H9 (cell line): ENCODE measurements around the gene TMEM129. TPM values are rescaled to one million over a fixed set of nuclear protein-coding genes. Genes with fewer than 3 reads are reported as not detected.

Experiments
- DNase-seq: peaks from one replicate; pipeline ENCODE4 v3.0.0-alpha.2; 2017
- H2AFZ ChIP-seq: one replicate; pipeline ENCODE4 v1.6.1; 2013; ENCODE audit warnings: mild to moderate bottlenecking, low read length, control low read depth, moderate library complexity
- H2AK5ac ChIP-seq: 2 replicates; pipeline ENCODE4 v1.6.1; 2013; ENCODE audit warnings: low read length, control low read depth, mixed read lengths; ENCODE audit not compliant: insufficient read length
- H2BK120ac ChIP-seq: one replicate; pipeline ENCODE4 v1.6.1; 2013; ENCODE audit warnings: low read depth, mild to moderate bottlenecking, low read length, control low read depth, inconsistent platforms; ENCODE audit not compliant: poor library complexity, severe bottlenecking
- H2BK12ac ChIP-seq: 2 replicates; pipeline ENCODE4 v1.6.1; 2013; ENCODE audit warnings: low read length, control low read depth, mixed read lengths, low read depth; ENCODE audit not compliant: insufficient read length
- H2BK15ac ChIP-seq: 2 replicates; pipeline ENCODE4 v1.6.1; 2013; ENCODE audit warnings: low read depth, low read length, control low read depth
- H2BK20ac ChIP-seq: one replicate; pipeline ENCODE4 v1.6.1; 2013; ENCODE audit warnings: low read depth, mild to moderate bottlenecking, low read length, control low read depth, inconsistent platforms; ENCODE audit not compliant: poor library complexity, severe bottlenecking
- H2BK5ac ChIP-seq: 2 replicates; pipeline ENCODE4 v1.6.1; 2013; ENCODE audit warnings: low read length, control low read depth, mixed read lengths; ENCODE audit not compliant: insufficient read length
- H3K14ac ChIP-seq: 2 replicates; pipeline ENCODE4 v1.6.1; 2013; ENCODE audit warnings: low read length, control low read depth; ENCODE audit not compliant: insufficient read depth
- H3K18ac ChIP-seq: 2 replicates; pipeline ENCODE4 v1.6.1; 2013; ENCODE audit warnings: low read depth, mild to moderate bottlenecking, mixed read lengths, low read length, control low read depth; ENCODE audit not compliant: insufficient read length
- H3K23ac ChIP-seq: 2 replicates; pipeline ENCODE4 v1.6.1; 2013; ENCODE audit warnings: low read length, control low read depth, mixed read lengths, low read depth; ENCODE audit not compliant: insufficient read length
- H3K23me2 ChIP-seq: 2 replicates; pipeline ENCODE4 v1.6.1; 2013; ENCODE audit warnings: low read depth, mild to moderate bottlenecking, mixed read lengths, low read length, control low read depth; ENCODE audit not compliant: insufficient read length, poor library complexity, severe bottlenecking
- H3K27ac ChIP-seq: 2 replicates; pipeline ENCODE4 v1.5.1; 2013; ENCODE audit warnings: low read length, control low read depth, mixed read lengths, low read depth; ENCODE audit not compliant: insufficient read length
- H3K27me3 ChIP-seq: 2 replicates; pipeline ENCODE4 v1.6.1; 2013; ENCODE audit warnings: low read length, control low read depth, inconsistent platforms; ENCODE audit not compliant: insufficient read depth
- H3K4ac ChIP-seq: 2 replicates; pipeline ENCODE4 v1.6.1; 2013; ENCODE audit warnings: low read depth, mild to moderate bottlenecking, control low read depth, inconsistent platforms, low read length, moderate library complexity
- H3K4me1 ChIP-seq: 2 replicates; pipeline ENCODE4 v1.6.1; 2013; ENCODE audit warnings: low read length, control low read depth, inconsistent platforms; ENCODE audit not compliant: insufficient read depth
- H3K4me2 ChIP-seq: 2 replicates; pipeline ENCODE4 v1.6.1; 2013; ENCODE audit warnings: low read length, control low read depth, mixed read lengths; ENCODE audit not compliant: insufficient read length, insufficient read depth
- H3K56ac ChIP-seq: 2 replicates; pipeline ENCODE4 v1.6.1; 2013; ENCODE audit warnings: low read depth, mild to moderate bottlenecking, mixed read lengths, low read length, control low read depth; ENCODE audit not compliant: insufficient read length
- H3K79me1 ChIP-seq: 2 replicates; pipeline ENCODE4 v1.6.1; 2013; ENCODE audit warnings: low read depth, mild to moderate bottlenecking, moderate library complexity, low read length, control low read depth, inconsistent platforms; ENCODE audit not compliant: insufficient read depth, poor library complexity, severe bottlenecking
- H3K79me2 ChIP-seq: 2 replicates; pipeline ENCODE4 v1.6.1; 2013; ENCODE audit warnings: low read length, control low read depth, inconsistent platforms; ENCODE audit not compliant: insufficient read depth
- H3K9ac ChIP-seq: 2 replicates; pipeline ENCODE4 v1.6.1; 2013; ENCODE audit warnings: low read length, control low read depth, mixed read lengths; ENCODE audit not compliant: insufficient read length; ENCODE audit errors: extremely low read depth
- H3K9me3 ChIP-seq: one replicate; pipeline ENCODE4 v1.6.1; 2013; ENCODE audit warnings: low read depth, low read length, inconsistent platforms; ENCODE audit not compliant: control insufficient read depth
- H3T11ph ChIP-seq: one replicate; pipeline ENCODE4 v1.6.1; 2013; ENCODE audit warnings: mild to moderate bottlenecking, low read length, control low read depth, inconsistent platforms
- H4K20me1 ChIP-seq: one replicate; pipeline ENCODE4 v1.6.1; 2013; ENCODE audit not compliant: control insufficient read depth, insufficient read length, insufficient read depth
- H4K5ac ChIP-seq: 2 replicates; pipeline ENCODE4 v1.6.1; 2013; ENCODE audit warnings: low read depth, mild to moderate bottlenecking, mixed read lengths, low read length, control low read depth; ENCODE audit not compliant: insufficient read length
- H4K8ac ChIP-seq: replicated peaks from 2 replicates; pipeline ENCODE4 v1.6.1; 2013; ENCODE audit warnings: low read length, control low read depth, mixed read lengths, low read depth; ENCODE audit not compliant: insufficient read length
- H4K91ac ChIP-seq: 2 replicates; pipeline ENCODE4 v1.6.1; 2013; ENCODE audit warnings: low read depth, mild to moderate bottlenecking, moderate library complexity, mixed read lengths, low read length, control low read depth; ENCODE audit not compliant: insufficient read length
- H3K27ac Mint-ChIP-seq, 3 experiments: 2 replicates in 2 of 3; 3 replicates in 1 of 3; pipeline ENCODE4 v1.8.0; 2020 to 2021; ENCODE audit warnings: mixed read lengths in 3 of 3, mild to moderate bottlenecking in 1 of 3, moderate library complexity in 1 of 3
- H3K27me3 Mint-ChIP-seq: 2 replicates; pipeline ENCODE4 v1.8.0; 2021; ENCODE audit warnings: low read depth, mild to moderate bottlenecking, moderate library complexity, mixed read lengths
- H3K36me3 Mint-ChIP-seq, 3 experiments: 2 replicates in 2 of 3; 3 replicates in 1 of 3; pipeline ENCODE4 v1.8.0; 2020 to 2021; ENCODE audit warnings: low read depth in 3 of 3, mixed read lengths in 3 of 3; ENCODE audit not compliant: insufficient read depth in 1 of 3
- H3K4me1 Mint-ChIP-seq, 2 experiments: 2 replicates each; pipeline ENCODE4 v1.8.0; 2020; ENCODE audit warnings: mixed read lengths in 2 of 2
- H3K4me3 Mint-ChIP-seq, 2 experiments: 2 replicates in 1 of 2; 3 replicates in 1 of 2; pipeline ENCODE4 v1.8.0; 2020 to 2021; ENCODE audit warnings: mild to moderate bottlenecking in 2 of 2, mixed read lengths in 2 of 2, moderate library complexity in 1 of 2
- H3K9me3 Mint-ChIP-seq, 2 experiments: 2 replicates in 1 of 2; 3 replicates in 1 of 2; pipeline ENCODE4 v1.8.0; 2020; ENCODE audit warnings: mild to moderate bottlenecking in 2 of 2, mixed read lengths in 2 of 2, moderate library complexity in 1 of 2
- CTCF ChIP-seq: fragments of 200-600 bp; sonication (generic); conservative IDR thresholded peaks from 3 replicates; pipeline ENCODE4 v1.8.0; 2021; ENCODE audit warnings: antibody characterized with exemption, mild to moderate bottlenecking
- WGBS: extraction: QIAGEN DNeasy Blood & Tissue Kit; methylation state at CpG from one replicate; pipeline ENCODE4 v1.1.7; 2013; ENCODE audit warnings: missing lambda C conversion rate, low lambda C conversion rate, mixed read lengths; ENCODE audit not compliant: insufficient read length; ENCODE audit errors: extremely low coverage; 5-methylcytosine and 5-hydroxymethylcytosine counted together
- total RNA-seq: library from RNA; stranded (reverse); gene quantifications from 2 replicates; pipeline ENCODE4 v1.2.1, GENCODE V29; 2021

TMEM129 gene
- total RNA-seq, 1 experiment from 2014 or later, result 27.3 TPM

GRCh38 chr4:1675136-1675801 lies 45.9 kb downstream of the TMEM129 start:
- no peak overlapping the region for H3K23ac ChIP-seq
- no peak overlapping the region for H2BK15ac ChIP-seq
- Mint-ChIP-seq H3K9me3 (no peaks in the 10 kb centered on the region; a peak in 1 of 5 replicates), H3K4me3 (no peak overlapping the region), H3K4me1 (peaks cover 0 to 10% of the 10 kb centered on the region in 2 experiments; a peak in 3 of 4 replicates), H3K27me3 (peaks cover 5% of the 10 kb centered on the region), H3K27ac (peak overlapping the region; percentile 14 to 83 (median 49); a peak in 4 of 7 replicates), H3K36me3 (0 out of 7 replicates have a peak, but pooled peaks cover 0 to 2% (median 0%) of the 10 kb centered on the region in 3 experiments)
- no peaks in the 10 kb centered on the region for H3K9me3 ChIP-seq
- no peak overlapping the region for H3K18ac ChIP-seq
- no peak overlapping the region for H3K4me2 ChIP-seq
- H2BK12ac ChIP-seq, result no peak overlapping the region
- no peak overlapping the region for H2BK5ac ChIP-seq
- no peak for DNase-seq
- H3K23me2 ChIP-seq, result no peaks in the 10 kb centered on the region
- no peak overlapping the region for H4K5ac ChIP-seq
- no peak overlapping the region for H3K56ac ChIP-seq
- no peak overlapping the region for H2AFZ ChIP-seq
- H4K91ac ChIP-seq, result no peak overlapping the region
- H3K9ac ChIP-seq, result no peak overlapping the region
- no CpG with 5 or more reads among the region's 19 CpGs for WGBS
- no peak overlapping the region for H4K8ac ChIP-seq
- no peak overlapping the region for H2AK5ac ChIP-seq
- H3T11ph ChIP-seq, result no peak overlapping the region
- no peak overlapping the region for H2BK120ac ChIP-seq
- no peaks in the 10 kb centered on the region for H3K4me1 ChIP-seq
- H3K14ac ChIP-seq, result 0 out of 2 replicates have a peak overlapping the region, but pooled peaks have one; percentile 55
- H3K79me2 ChIP-seq, result no peaks in the 10 kb centered on the region
- no peak overlapping the region for H2BK20ac ChIP-seq
- no peaks in the 10 kb centered on the region for H3K27me3 ChIP-seq
- no peaks in the 10 kb centered on the region for H3K79me1 ChIP-seq
- H4K20me1 ChIP-seq, result no peaks in the 10 kb centered on the region
- no peak overlapping the region for H3K4ac ChIP-seq
- no peak for TF ChIP-seq CTCF
- H3K27ac ChIP-seq, result no peak overlapping the region
